K562 (cell line): Measurements from ENCODE around the gene YARS1. TPM values are rescaled to one million over a fixed set of nuclear protein-coding genes. Genes with fewer than 3 reads are reported as not detected.

Source experiments
- CHD1 ChIP-seq: fragments of 200-600 bp; sonication (generic); IDR thresholded peaks from one replicate; pipeline ENCODE4 v1.6.1; 2012; ENCODE audit warnings: mild to moderate bottlenecking, moderate library complexity, low read length, inconsistent platforms
- COPS2 ChIP-seq: fragments of 450-650 bp; conservative IDR thresholded peaks from 2 replicates; pipeline ENCODE4 v1.6.1; 2016; ENCODE audit warnings: mild to moderate bottlenecking, moderate library complexity
- DIDO1 ChIP-seq: fragments of 450-650 bp; IDR thresholded peaks from 2 replicates; pipeline ENCODE4 v1.6.1; 2016; ENCODE audit warnings: low read depth, missing biosample characterization, missing genetic modification characterization
- ELF1 ChIP-seq: fragments of 200-800 bp; sonication (Bioruptor generic); IDR thresholded peaks from 2 replicates; pipeline ENCODE4 v1.6.1; 2016; ENCODE audit warnings: missing genetic modification characterization, missing compliant biosample characterization
- GTF2A2 ChIP-seq: IDR thresholded peaks from 2 replicates; pipeline ENCODE4 v1.6.1; 2016; ENCODE audit warnings: mild to moderate bottlenecking, missing genetic modification characterization, missing compliant biosample characterization
- HSF4 ChIP-seq: fragments of 250-450 bp; sonication (Bioruptor Pico); IDR thresholded peaks from 2 replicates; pipeline ENCODE4 v2.1.2; 2022; ENCODE audit warnings: mild to moderate bottlenecking, moderate library complexity, borderline replicate concordance
- L3MBTL2 ChIP-seq: fragments of 450-650 bp; IDR thresholded peaks from 2 replicates; pipeline ENCODE4 v1.6.1; 2016; ENCODE audit warnings: mild to moderate bottlenecking, moderate library complexity
- MTA2 ChIP-seq: fragments of 450-650 bp; IDR thresholded peaks from 2 replicates; pipeline ENCODE4 v1.6.1; 2016; ENCODE audit warnings: low read depth
- RBFOX2 ChIP-seq: fragments of 200-400 bp; formaldehyde crosslinking; IDR thresholded peaks from 2 replicates; pipeline ENCODE4 v1.6.1; 2017; ENCODE audit warnings: low read depth, mild to moderate bottlenecking, low read length, moderate library complexity
- RCOR1 ChIP-seq, 2 experiments: IDR thresholded peaks; 2 replicates each; pipeline ENCODE4 v1.6.1; 2012; ENCODE audit warnings: low read depth in 2 of 2, low read length in 2 of 2, borderline replicate concordance in 1 of 2, improper control_type of control experiment in 1 of 2
- SIX5 ChIP-seq, 2 experiments: IDR thresholded peaks; 2 replicates each; pipeline ENCODE4 v1.6.1; 2011; ENCODE audit warnings: low read length in 2 of 2, borderline replicate concordance in 1 of 2, low read depth in 1 of 2, mild to moderate bottlenecking in 1 of 2, moderate library complexity in 1 of 2; ENCODE audit not compliant: insufficient read depth in 1 of 2
- SNIP1 ChIP-seq: fragments of 450-650 bp; IDR thresholded peaks from 2 replicates; pipeline ENCODE4 v1.7.1; 2017; ENCODE audit warnings: low read depth, mild to moderate bottlenecking
- TFAP4 ChIP-seq: sonication (generic); formaldehyde crosslinking; IDR thresholded peaks from 2 replicates; pipeline ENCODE4 v1.8.0; 2022; ENCODE audit warnings: missing genetic modification reagents, mild to moderate bottlenecking, moderate library complexity, borderline replicate concordance
- ZBTB7A ChIP-seq: IDR thresholded peaks from 2 replicates; pipeline ENCODE4 v1.6.1; 2011; ENCODE audit warnings: low read depth, mild to moderate bottlenecking, low read length, moderate library complexity, borderline replicate concordance; ENCODE audit not compliant: control insufficient read depth
- ZNF143 ChIP-seq: sonication (generic); formaldehyde crosslinking; IDR thresholded peaks from 2 replicates; pipeline ENCODE4 v1.9.0; 2022; ENCODE audit warnings: mild to moderate bottlenecking, missing genetic modification reagents
- ZNF586 ChIP-seq: fragments of 450-650 bp; formaldehyde crosslinking; conservative IDR thresholded peaks from 2 replicates; pipeline ENCODE4 v1.4.0; 2020; ENCODE audit warnings: mild to moderate bottlenecking, moderate library complexity
- ZNF766 ChIP-seq: fragments of 200-800 bp; sonication (Bioruptor generic); conservative IDR thresholded peaks from 2 replicates; pipeline ENCODE4 v1.6.1; 2016; ENCODE audit warnings: missing genetic modification characterization, missing compliant biosample characterization
- ZNF785 ChIP-seq: fragments of 250-450 bp; sonication (Bioruptor Pico); IDR thresholded peaks from 2 replicates; pipeline ENCODE4 v1.4.0; 2020; ENCODE audit warnings: mild to moderate bottlenecking
- polyA plus RNA-seq, 8 experiments: library from polyadenylated mRNA; depleted of rRNA in 4 of 8; stranded (reverse) in 5 of 8; unstranded in 3 of 8; fragments of >200 nt; fragmentation: Nextera tagmentation in 2 of 8; fragmentation: Illumina TruSeq in 1 of 8; extraction: Ambion mirVana in 2 of 8; extraction: Trizol in 1 of 8; gene quantifications; 2 replicates each; pipeline versions ENCODE4 v1.2.1 to v1.2.3, GENCODE V29; 2011 to 2014; ENCODE audit warnings: inconsistent platforms in 1 of 8, missing spikeins in 1 of 8
- total RNA-seq, 7 experiments: library from RNA; depleted of rRNA in 6 of 7; stranded (reverse); fragments of >200 nt in 6 of 7; fragmentation: Illumina TruSeq in 2 of 7; extraction: Trizol in 2 of 7; gene quantifications; 2 replicates each; pipeline versions ENCODE4 v1.2.1 to v1.2.3, GENCODE V29; 2011 to 2021; ENCODE audit warnings: low replicate concordance in 1 of 7
- TF ChIP-seq, protein P1 (sequence below): fragments of 250-450 bp; sonication (Bioruptor Pico); IDR thresholded peaks from 2 replicates; pipeline ENCODE4 v1.8.0; 2021; ENCODE audit warnings: mild to moderate bottlenecking, moderate library complexity
- TF ChIP-seq, protein P2 (sequence below): fragments of 450-650 bp; IDR thresholded peaks from 2 replicates; pipeline ENCODE4 v1.6.1; 2016
- TF ChIP-seq, protein P3 (sequence below), 2 experiments: IDR thresholded peaks; 2 replicates each; pipeline ENCODE4 v1.6.1; 2011; ENCODE audit warnings: borderline replicate concordance in 1 of 2, control low read depth in 1 of 2, low read depth in 1 of 2, low read length in 1 of 2, mild to moderate bottlenecking in 1 of 2, mixed read lengths in 1 of 2, moderate library complexity in 1 of 2; ENCODE audit not compliant: insufficient read depth in 1 of 2, insufficient read length in 1 of 2, poor library complexity in 1 of 2, severe bottlenecking in 1 of 2; ENCODE audit errors: extremely low read depth in 1 of 2
- TF ChIP-seq, protein P4 (sequence below): fragments of 250-450 bp; sonication (Bioruptor Pico); IDR thresholded peaks from 2 replicates; pipeline ENCODE4 v1.5.0; 2021

Gene YARS1
- total and polyA plus RNA-seq, 9 of the 15 experiments (the other 6 are each of a cell fraction or from before 2014, with no cell fraction given): 66.2 to 336 (median 201) TPM

DNA sequence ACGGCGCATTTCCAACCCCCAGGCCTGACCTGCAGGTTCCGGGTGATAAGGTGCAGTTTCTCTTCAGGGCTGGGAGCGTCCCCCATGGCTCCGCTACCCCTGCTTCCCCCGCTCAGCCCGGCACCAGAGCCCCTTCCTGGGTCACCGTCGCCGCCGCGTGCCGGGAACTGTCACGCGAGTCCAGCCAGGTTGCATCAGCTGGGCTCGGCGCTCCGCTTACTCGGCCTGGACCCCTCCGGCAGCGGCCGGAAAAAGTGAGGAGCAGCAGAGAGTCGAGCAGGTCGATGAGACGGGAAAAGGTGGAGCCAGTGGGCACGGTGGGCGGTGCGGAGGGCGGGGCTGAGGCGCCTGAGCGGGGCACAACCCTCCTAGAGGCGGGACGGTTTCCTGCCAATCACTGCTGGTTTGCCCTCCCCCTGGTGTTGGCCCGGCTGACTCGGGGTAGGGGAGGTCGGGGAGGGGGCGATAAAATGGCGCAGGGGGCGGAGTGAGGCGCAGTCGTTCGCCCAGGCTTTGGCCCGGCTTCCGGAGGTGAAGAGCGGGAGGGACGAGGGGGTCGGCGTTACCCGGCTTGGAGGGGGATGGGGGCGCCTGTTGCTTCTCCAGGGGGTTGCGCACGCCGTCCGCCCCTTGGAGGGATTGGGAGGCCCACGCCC is at the start of gene YARS1, which contains the start of gene S100PBP (continued):
- TF ChIP-seq MTA2 (0 out of 2 replicates have a peak, but pooled peaks have one; percentile 21), ZNF586 (CRISPR knock-in tag) (no peak), SIX5 (IDR thresholded peaks at IDR 0.05; ENCODE audit: borderline replicate concordance in 1 of 2, insufficient read depth in 1 of 2, low read depth in 1 of 2, low read length in 2 of 2) (peak; percentile 37 to 56; a peak in 3 of 4 replicates), ELF1 (peak; percentile 91), L3MBTL2 (peak; percentile 98), HSF4 (CRISPR knock-in tag) (peak; percentile 28; the same call in 1 of the 2 replicates), SNIP1 (no peak), ZNF143 (CRISPR knock-in tag) (no peak), RBFOX2 (peak; percentile 97), ZNF766 (CRISPR knock-in tag) (0 out of 2 replicates have a peak, but pooled peaks have one; percentile 65), ZBTB7A (peak; percentile 83), TFAP4 (peak; percentile 100), DIDO1 (tag) (peak; percentile 90), COPS2 (no peak), GTF2A2 (tag) (no peak), CHD1 (no peak), RCOR1 (IDR thresholded peaks at IDR 0.05; ENCODE audit: borderline replicate concordance in 1 of 2, low read depth in 2 of 2, low read length in 2 of 2) (peak in 1 of 2 experiments; percentile 78; a peak in 2 of 4 replicates), ZNF785 (CRISPR knock-in tag) (no peak)
- TF ChIP-seq, protein P1, sequence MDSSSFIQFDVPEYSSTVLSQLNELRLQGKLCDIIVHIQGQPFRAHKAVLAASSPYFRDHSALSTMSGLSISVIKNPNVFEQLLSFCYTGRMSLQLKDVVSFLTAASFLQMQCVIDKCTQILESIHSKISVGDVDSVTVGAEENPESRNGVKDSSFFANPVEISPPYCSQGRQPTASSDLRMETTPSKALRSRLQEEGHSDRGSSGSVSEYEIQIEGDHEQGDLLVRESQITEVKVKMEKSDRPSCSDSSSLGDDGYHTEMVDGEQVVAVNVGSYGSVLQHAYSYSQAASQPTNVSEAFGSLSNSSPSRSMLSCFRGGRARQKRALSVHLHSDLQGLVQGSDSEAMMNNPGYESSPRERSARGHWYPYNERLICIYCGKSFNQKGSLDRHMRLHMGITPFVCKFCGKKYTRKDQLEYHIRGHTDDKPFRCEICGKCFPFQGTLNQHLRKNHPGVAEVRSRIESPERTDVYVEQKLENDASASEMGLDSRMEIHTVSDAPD (CRISPR knock-in tag): no peak
- TF ChIP-seq, protein P2, sequence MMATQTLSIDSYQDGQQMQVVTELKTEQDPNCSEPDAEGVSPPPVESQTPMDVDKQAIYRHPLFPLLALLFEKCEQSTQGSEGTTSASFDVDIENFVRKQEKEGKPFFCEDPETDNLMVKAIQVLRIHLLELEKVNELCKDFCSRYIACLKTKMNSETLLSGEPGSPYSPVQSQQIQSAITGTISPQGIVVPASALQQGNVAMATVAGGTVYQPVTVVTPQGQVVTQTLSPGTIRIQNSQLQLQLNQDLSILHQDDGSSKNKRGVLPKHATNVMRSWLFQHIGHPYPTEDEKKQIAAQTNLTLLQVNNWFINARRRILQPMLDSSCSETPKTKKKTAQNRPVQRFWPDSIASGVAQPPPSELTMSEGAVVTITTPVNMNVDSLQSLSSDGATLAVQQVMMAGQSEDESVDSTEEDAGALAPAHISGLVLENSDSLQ: peak; percentile 99
- TF ChIP-seq, protein P3, sequence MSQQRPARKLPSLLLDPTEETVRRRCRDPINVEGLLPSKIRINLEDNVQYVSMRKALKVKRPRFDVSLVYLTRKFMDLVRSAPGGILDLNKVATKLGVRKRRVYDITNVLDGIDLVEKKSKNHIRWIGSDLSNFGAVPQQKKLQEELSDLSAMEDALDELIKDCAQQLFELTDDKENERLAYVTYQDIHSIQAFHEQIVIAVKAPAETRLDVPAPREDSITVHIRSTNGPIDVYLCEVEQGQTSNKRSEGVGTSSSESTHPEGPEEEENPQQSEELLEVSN (IDR thresholded peaks at IDR 0.05; ENCODE audit: borderline replicate concordance in 1 of 2, extremely low read depth in 1 of 2, insufficient read depth in 1 of 2, insufficient read length in 1 of 2, low read depth in 1 of 2, low read length in 1 of 2, poor library complexity in 1 of 2, severe bottlenecking in 1 of 2): peak; percentile 76 to 91
- TF ChIP-seq, protein P4, sequence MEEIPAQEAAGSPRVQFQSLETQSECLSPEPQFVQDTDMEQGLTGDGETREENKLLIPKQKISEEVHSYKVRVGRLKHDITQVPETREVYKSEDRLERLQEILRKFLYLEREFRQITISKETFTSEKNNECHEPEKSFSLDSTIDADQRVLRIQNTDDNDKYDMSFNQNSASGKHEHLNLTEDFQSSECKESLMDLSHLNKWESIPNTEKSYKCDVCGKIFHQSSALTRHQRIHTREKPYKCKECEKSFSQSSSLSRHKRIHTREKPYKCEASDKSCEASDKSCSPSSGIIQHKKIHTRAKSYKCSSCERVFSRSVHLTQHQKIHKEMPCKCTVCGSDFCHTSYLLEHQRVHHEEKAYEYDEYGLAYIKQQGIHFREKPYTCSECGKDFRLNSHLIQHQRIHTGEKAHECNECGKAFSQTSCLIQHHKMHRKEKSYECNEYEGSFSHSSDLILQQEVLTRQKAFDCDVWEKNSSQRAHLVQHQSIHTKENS (CRISPR knock-in tag): no peak
